OCI-M2 (cell line): ENCODE results near the gene SLC11A2.
"Not testable (repeated sequence)": the region's sequence is repeated elsewhere in the genome, so short reads cannot be mapped to it uniquely, and the experiment has no call there.

Source experiments
- DNase-seq: peaks from one replicate; lab custom pipeline; 2025; ENCODE audit not compliant: unreplicated experiment; lab: John Stamatoyannopoulos, UW

The SLC11A2 gene

DNA sequence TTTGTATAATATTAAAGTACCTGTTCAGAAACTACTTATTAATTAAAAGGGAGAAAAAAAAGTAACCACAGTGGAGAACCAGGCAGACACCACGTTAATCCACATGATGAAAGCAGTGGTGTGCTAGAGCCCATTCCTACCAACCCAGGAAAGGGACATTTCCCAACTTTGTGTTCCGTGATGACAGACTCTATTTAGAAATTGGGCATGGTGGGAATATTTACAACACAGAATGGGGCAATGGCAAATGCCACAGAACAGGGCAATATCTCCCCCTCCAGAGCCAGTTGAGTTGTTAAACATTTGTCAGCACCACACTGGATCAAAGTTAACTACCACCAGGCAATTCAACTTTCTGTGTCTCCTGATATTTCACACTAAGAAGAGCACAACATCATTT lies 75.1 kb downstream of the SLC11A2 start:
- DNase-seq = no peak

GRCh38 chr12:50949801-50950302 lies 76.3 kb downstream of the SLC11A2 start:
- no peak for DNase-seq

GRCh38 chr12:50948798-50949197 lies 77.4 kb downstream of the SLC11A2 start:
- no peak for DNase-seq

- no peak for DNase-seq
Measured at GRCh38 chr12:50947933-50948626, 78.1 kb downstream of the SLC11A2 start.

GRCh38 chr12:50937653-50938052 lies 88.5 kb downstream of the SLC11A2 start:
- no peak for DNase-seq

- no peak for DNase-seq
Measured at GRCh38 chr12:50936821-50937530, 89.2 kb downstream of the SLC11A2 start.

DNA sequence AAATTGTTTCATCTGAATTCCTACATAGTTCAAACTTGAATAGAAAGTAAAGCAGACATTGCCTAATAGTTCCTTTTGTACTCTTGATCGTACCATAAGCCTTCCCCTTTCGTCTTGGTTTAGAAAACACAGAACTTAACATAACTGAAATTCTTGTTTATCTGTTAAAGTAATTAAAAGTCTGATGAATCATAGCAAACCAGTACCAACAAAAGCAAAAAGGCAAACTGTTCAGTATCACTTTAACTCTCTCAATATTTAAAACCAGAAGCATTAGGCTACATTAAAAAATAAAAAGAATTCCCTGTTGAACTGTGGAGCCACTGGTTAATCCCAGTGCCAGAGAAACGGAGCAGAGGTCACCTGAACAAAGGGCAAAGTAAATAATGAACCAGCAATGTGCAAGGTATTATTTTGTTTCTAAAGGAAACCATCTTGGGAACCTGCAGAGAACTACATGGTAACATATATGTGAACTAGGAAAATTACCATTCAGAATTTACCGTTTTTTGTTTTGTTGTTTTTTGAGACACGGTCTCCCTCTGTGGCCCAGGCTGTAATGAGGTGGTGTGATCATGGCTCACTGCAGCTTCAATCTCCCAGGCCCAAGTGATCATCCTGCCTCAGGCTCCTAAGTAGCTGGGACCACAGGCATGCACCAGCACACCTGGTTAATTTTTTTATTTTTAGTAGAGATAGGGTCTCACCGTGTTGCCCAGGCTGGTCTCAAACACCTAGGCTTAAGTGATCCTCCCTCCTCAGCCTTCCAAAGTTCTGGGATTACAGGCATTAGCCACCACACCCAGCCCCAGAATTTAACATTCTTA lies 91.0 kb downstream of the SLC11A2 start:
- DNase-seq = no peak

- no peak for DNase-seq
Measured at GRCh38 chr12:50934371-50934851, 91.8 kb downstream of the SLC11A2 start.

- DNase-seq = no peak
Measured at GRCh38 chr12:50933459-50934124, 92.6 kb downstream of the SLC11A2 start.

DNA sequence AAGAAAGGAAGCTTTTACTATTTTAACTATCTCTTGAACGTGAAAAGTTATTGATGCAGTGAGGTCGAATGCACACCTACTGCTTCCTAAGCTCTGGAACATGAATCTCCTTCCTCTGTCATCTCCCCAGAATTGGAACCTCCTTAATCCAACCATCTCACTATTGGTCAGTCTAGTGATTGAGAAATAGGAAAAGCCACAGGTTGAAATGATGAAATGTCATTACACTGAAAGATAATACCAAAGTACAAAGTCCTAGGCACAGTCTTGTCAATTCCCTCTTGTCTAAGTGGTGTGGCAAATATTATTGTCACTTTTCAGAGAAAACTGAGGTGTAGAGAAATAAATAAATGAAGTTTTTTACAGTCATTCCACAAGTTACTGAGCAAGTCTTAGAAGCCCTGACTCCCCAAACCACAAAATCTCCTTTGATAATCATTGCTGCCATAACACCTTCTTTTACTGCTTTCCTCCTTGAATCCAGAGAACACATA lies 93.3 kb downstream of the SLC11A2 start:
- DNase-seq = no peak

- DNase-seq = not testable (repeated sequence)
Measured at GRCh38 chr12:50930477-50930876, 95.7 kb downstream of the SLC11A2 start.

GRCh38 chr12:50929831-50930230 lies 96.4 kb downstream of the SLC11A2 start:
- no peak for DNase-seq
